Retinal pigment epithelial cell (primary cell): ENCODE results near the gene OPCML.

ENCODE experiments used
- DNase-seq: peaks from one replicate; pipeline ENCODE4 v3.0.0-alpha.2; 2010; ENCODE audit warnings: low read depth
- H3K4me3 ChIP-seq: 2 replicates; pipeline ENCODE4 v1.5.1; 2011; ENCODE audit warnings: mild to moderate bottlenecking, low read length, control low read depth, moderate library complexity
- CTCF ChIP-seq: conservative IDR thresholded peaks from 2 replicates; pipeline ENCODE4 v1.5.1; 2011; ENCODE audit warnings: low read depth, low read length, control low read depth, inconsistent platforms

OPCML gene

GRCh38 chr11:133529807-133530500 is 2.3 kb downstream of the OPCML start:
- H3K4me3 ChIP-seq: no peak overlapping the region
- DNase-seq: no peak
- no peak for TF ChIP-seq CTCF

- DNase-seq: no peak
Measured at GRCh38 chr11:133526790-133527189, 5.5 kb downstream of the OPCML start.

GRCh38 chr11:133525976-133526375 is 6.3 kb downstream of the OPCML start:
- no peak overlapping the region for H3K4me3 ChIP-seq
- no peak for DNase-seq
- no peak for TF ChIP-seq CTCF

More at GRCh38 chr11:133526790-133527189, 5.5 kb downstream of the OPCML start:
- TF ChIP-seq CTCF: no peak
- H3K4me3 ChIP-seq: no peak overlapping the region

- H3K4me3 ChIP-seq: no peak overlapping the region
- TF ChIP-seq CTCF: no peak
Measured at GRCh38 chr11:133524488-133524887, 7.8 kb downstream of the OPCML start.

GRCh38 chr11:133522344-133522743 is 10.0 kb downstream of the OPCML start:
- TF ChIP-seq CTCF: no peak
- DNase-seq: no peak
- no peak overlapping the region for H3K4me3 ChIP-seq

More at GRCh38 chr11:133524488-133524887, 7.8 kb downstream of the OPCML start:
- no peak for DNase-seq

- TF ChIP-seq CTCF: no peak
Measured at GRCh38 chr11:133521502-133521901, 10.8 kb downstream of the OPCML start.

GRCh38 chr11:133520707-133521106 is 11.6 kb downstream of the OPCML start:
- no peak for TF ChIP-seq CTCF
- DNase-seq: no peak
- no peak overlapping the region for H3K4me3 ChIP-seq

More at GRCh38 chr11:133521502-133521901, 10.8 kb downstream of the OPCML start:
- no peak overlapping the region for H3K4me3 ChIP-seq
- DNase-seq: no peak
